ENCODE measurements around the gene BEST2.
A peak's percentile ranks its signal among the peaks of the same experiment; 100 is the strongest.

The BEST2 gene

GRCh38 chr19:12730064-12730463 lies 21.5 kb upstream of the BEST2 start:
- DNase-seq (ENCODE audit: low read depth in 2 of 2), result no peak

- DNase-seq (ENCODE audit: low read depth in 2 of 2), result no peak
Measured at GRCh38 chr19:12731337-12731736, 20.3 kb upstream of the BEST2 start.

GRCh38 chr19:12733369-12734214 lies 18.0 kb upstream of the BEST2 start:
- peak; percentile 39 to 45 for DNase-seq (ENCODE audit: low read depth in 2 of 2)

GRCh38 chr19:12736995-12737834 lies 14.4 kb upstream of the BEST2 start, which contains the start of gene GET3:
TSS of gene GET3 (plus strand) at chr19:12737497. CDS start at chr19:12737506, 9 bp downstream.
- DNase-seq (ENCODE audit: low read depth in 2 of 2), result peak; percentile 59 to 60

GRCh38 chr19:12737835-12738351 lies 13.7 kb upstream of the BEST2 start:
- DNase-seq (ENCODE audit: low read depth in 2 of 2), result no peak

GRCh38 chr19:12745166-12745897 lies 6.3 kb upstream of the BEST2 start:
- no peak for DNase-seq (ENCODE audit: low read depth in 2 of 2)

GRCh38 chr19:12748489-12748888 lies 3.1 kb upstream of the BEST2 start:
- no peak for DNase-seq (ENCODE audit: low read depth in 2 of 2)

- DNase-seq (ENCODE audit: low read depth in 2 of 2), result no peak
Measured at GRCh38 chr19:12749938-12750521, 1.6 kb upstream of the BEST2 start.

- no peak for DNase-seq (ENCODE audit: low read depth in 2 of 2)
Measured at GRCh38 chr19:12750851-12751250, 740 bp upstream of the BEST2 start.

GRCh38 chr19:12752056-12752781 lies 628 bp downstream of the BEST2 start:
- no peak for DNase-seq (ENCODE audit: low read depth in 2 of 2)

- DNase-seq (ENCODE audit: low read depth in 2 of 2), result no peak
Measured at GRCh38 chr19:12754465-12755196, 3.0 kb downstream of the BEST2 start.

- no peak for DNase-seq (ENCODE audit: low read depth in 2 of 2)
Measured at GRCh38 chr19:12756150-12756883, 4.7 kb downstream of the BEST2 start.

- DNase-seq (ENCODE audit: low read depth in 2 of 2), result peak; percentile 44 to 46
Measured at GRCh38 chr19:12757544-12758274, 6.1 kb downstream of the BEST2 start.

GRCh38 chr19:12759686-12760085 lies 8.1 kb downstream of the BEST2 start:
- no peak for DNase-seq (ENCODE audit: low read depth in 2 of 2)

GRCh38 chr19:12763100-12763499 lies 11.5 kb downstream of the BEST2 start:
- no peak for DNase-seq (ENCODE audit: low read depth in 2 of 2)

GRCh38 chr19:12764698-12765097 lies 13.1 kb downstream of the BEST2 start:
- DNase-seq (ENCODE audit: low read depth in 2 of 2), result no peak

- peak; percentile 69 to 82 for DNase-seq (ENCODE audit: low read depth in 2 of 2)
Measured at GRCh38 chr19:12766051-12766521, 14.5 kb downstream of the BEST2 start.

GRCh38 chr19:12767150-12767549 lies 15.6 kb downstream of the BEST2 start:
- DNase-seq (ENCODE audit: low read depth in 2 of 2), result no peak
